Ectodermal cell (in vitro differentiated cells): Measurements from ENCODE around the gene NDUFB1.

Source experiments
- H3K27ac ChIP-seq: 2 replicates; pipeline ENCODE4 v1.7.0; 2013; ENCODE audit warnings: mild to moderate bottlenecking, low read depth, low read length; ENCODE audit not compliant: insufficient read depth, poor library complexity, severe bottlenecking
- H3K27me3 ChIP-seq: 2 replicates; pipeline ENCODE4 v1.7.0; 2013; ENCODE audit warnings: mild to moderate bottlenecking, low read length; ENCODE audit not compliant: insufficient read depth, control insufficient read depth, poor library complexity, severe bottlenecking
- H3K36me3 ChIP-seq: one replicate; pipeline ENCODE4 v1.7.0; 2013; ENCODE audit warnings: low read length; ENCODE audit not compliant: control insufficient read depth, insufficient read depth
- H3K4me1 ChIP-seq: one replicate; pipeline ENCODE4 v1.7.0; 2013; ENCODE audit warnings: low read length; ENCODE audit not compliant: control insufficient read depth, insufficient read depth
- H3K4me3 ChIP-seq: 2 replicates; pipeline ENCODE4 v1.7.0; 2013; ENCODE audit warnings: low read depth, low read length, control low read depth; ENCODE audit not compliant: insufficient read depth
- H3K9me3 ChIP-seq: 2 replicates; pipeline ENCODE4 v1.7.0; 2013; ENCODE audit warnings: mild to moderate bottlenecking, low read length, moderate library complexity; ENCODE audit not compliant: control insufficient read depth
- WGBS, 2 experiments: methylation state at CpG; one replicate each; pipeline ENCODE4 v1.1.7; 2013; ENCODE audit warnings: missing lambda C conversion rate in 2 of 2; 5-methylcytosine and 5-hydroxymethylcytosine counted together

NDUFB1 gene

GRCh38 chr14:92134456-92134855, 12.9 kb upstream of the NDUFB1 start:
- Histone ChIP-seq H3K9me3 (no peaks in the 10 kb centered on the region), H3K27ac (no peak overlapping the region), H3K36me3 (peaks cover 17% of the 10 kb centered on the region), H3K27me3 (no peaks in the 10 kb centered on the region), H3K4me3 (no peak overlapping the region), H3K4me1 (no peaks in the 10 kb centered on the region)
- 100% methylated on average over 1 of the region's 1 CpG; no CpG with 5 or more reads in 1 of the 2 experiments for WGBS, 2 experiments

GRCh38 chr14:92122761-92123160, 1.3 kb upstream of the NDUFB1 start:
- WGBS, 2 experiments, result 53 to 59% methylated on average over 9 of the region's 9 CpGs
- peaks cover 4% of the 10 kb centered on the region for H3K36me3 ChIP-seq
- H3K4me3 ChIP-seq, result peak overlapping the region; percentile 78
- peaks cover 5% of the 10 kb centered on the region for H3K4me1 ChIP-seq
- no peaks in the 10 kb centered on the region for H3K9me3 ChIP-seq
- peak overlapping the region; percentile 97 for H3K27ac ChIP-seq
- H3K27me3 ChIP-seq, result no peaks in the 10 kb centered on the region

- H3K27ac ChIP-seq, result peak overlapping the region; percentile 97
- H3K9me3 ChIP-seq, result no peaks in the 10 kb centered on the region
- peaks cover under 1% of the 10 kb centered on the region for H3K36me3 ChIP-seq
- peaks cover 5% of the 10 kb centered on the region for H3K4me1 ChIP-seq
- H3K4me3 ChIP-seq, result peak overlapping the region; percentile 78
- H3K27me3 ChIP-seq, result no peaks in the 10 kb centered on the region
- 0% methylated on average over 22 of the region's 22 CpGs for WGBS, 2 experiments
Observed at GRCh38 chr14:92122351-92122677, 808 bp upstream of the NDUFB1 start.

GRCh38 chr14:92121207-92121669, 268 bp downstream of the NDUFB1 start:
- Histone ChIP-seq H3K4me1 (peaks cover 5% of the 10 kb centered on the region), H3K9me3 (no peaks in the 10 kb centered on the region), H3K4me3 (peak overlapping the region; percentile 78), H3K36me3 (peaks cover 5% of the 10 kb centered on the region), H3K27me3 (no peaks in the 10 kb centered on the region), H3K27ac (peak overlapping the region; percentile 97)
- 0 to 1% methylated on average over 36 of the region's 36 CpGs for WGBS, 2 experiments

GRCh38 chr14:92109490-92109889, 12.0 kb downstream of the NDUFB1 start:
- Histone ChIP-seq H3K36me3 (no peaks in the 10 kb centered on the region), H3K4me3 (no peak overlapping the region), H3K27me3 (no peaks in the 10 kb centered on the region), H3K4me1 (peaks cover 3% of the 10 kb centered on the region), H3K9me3 (no peaks in the 10 kb centered on the region), H3K27ac (no peak overlapping the region)
- WGBS, 2 experiments, result 93 to 94% methylated on average over 5 of the region's 5 CpGs

GRCh38 chr14:92108345-92109254, 12.9 kb downstream of the NDUFB1 start:
- Histone ChIP-seq H3K9me3 (no peaks in the 10 kb centered on the region), H3K4me3 (no peak overlapping the region), H3K4me1 (peaks cover 3% of the 10 kb centered on the region), H3K36me3 (no peaks in the 10 kb centered on the region), H3K27ac (no peak overlapping the region), H3K27me3 (no peaks in the 10 kb centered on the region)
- WGBS, 2 experiments, result 21 to 25% methylated on average over 11 of the region's 11 CpGs

- H3K9me3 ChIP-seq, result no peaks in the 10 kb centered on the region
- H3K27ac ChIP-seq, result peak within 1 kb of the TSS; percentile 31
- WGBS, 2 experiments, result 1% methylated on average over 64 of the region's 66 CpGs
- H3K4me1 ChIP-seq, result peaks cover 3% of the 10 kb centered on the region
- no peaks in the 10 kb centered on the region for H3K36me3 ChIP-seq
- H3K27me3 ChIP-seq, result no peaks in the 10 kb centered on the region
- peak within 1 kb of the TSS; percentile 87 for H3K4me3 ChIP-seq
Observed at GRCh38 chr14:92106143-92106926, 15.2 kb downstream of the NDUFB1 start, which contains the start of gene ATXN3. TSS of gene ATXN3 (minus strand) at chr14:92106582. CDS start at chr14:92106552, 30 bp downstream.

GRCh38 chr14:92105893-92106142, 15.7 kb downstream of the NDUFB1 start:
- Histone ChIP-seq H3K36me3 (no peaks in the 10 kb centered on the region), H3K27ac (no peak overlapping the region)

GRCh38 chr14:92105073-92105892, 16.2 kb downstream of the NDUFB1 start:
- H3K27ac ChIP-seq, result no peak overlapping the region
- WGBS, 2 experiments, result 64 to 67% methylated on average over 15 to 16 of the region's 16 CpGs
- H3K4me1 ChIP-seq, result peaks cover 3% of the 10 kb centered on the region

More at GRCh38 chr14:92105893-92106142, 15.7 kb downstream of the NDUFB1 start:
- no peaks in the 10 kb centered on the region for H3K27me3 ChIP-seq
- no peaks in the 10 kb centered on the region for H3K9me3 ChIP-seq
- WGBS, 2 experiments, result 0% methylated on average over 10 of the region's 10 CpGs
- peaks cover 3% of the 10 kb centered on the region for H3K4me1 ChIP-seq
- H3K4me3 ChIP-seq, result peak overlapping the region; percentile 87

More at GRCh38 chr14:92105073-92105892, 16.2 kb downstream of the NDUFB1 start:
- no peaks in the 10 kb centered on the region for H3K9me3 ChIP-seq
- no peaks in the 10 kb centered on the region for H3K36me3 ChIP-seq
- peak overlapping the region; percentile 87 for H3K4me3 ChIP-seq
- H3K27me3 ChIP-seq, result no peaks in the 10 kb centered on the region
